HG03066 (cell line): Measurements from ENCODE around the gene TLE1.
"Not testable (repeated sequence)": the region's sequence is repeated elsewhere in the genome, so short reads cannot be mapped to it uniquely, and the experiment has no call there.

ENCODE experiments used
- ATAC-seq: cut with Tn5 transposase; IDR thresholded peaks from one replicate; pipeline ENCODE4 v1.9.1; 2021; ENCODE audit warnings: low read depth; ENCODE audit not compliant: unreplicated experiment

Gene TLE1

GRCh38 chr9:81656871-81657337 is 32.4 kb downstream of the TLE1 start:
- ATAC-seq: no peak

DNA sequence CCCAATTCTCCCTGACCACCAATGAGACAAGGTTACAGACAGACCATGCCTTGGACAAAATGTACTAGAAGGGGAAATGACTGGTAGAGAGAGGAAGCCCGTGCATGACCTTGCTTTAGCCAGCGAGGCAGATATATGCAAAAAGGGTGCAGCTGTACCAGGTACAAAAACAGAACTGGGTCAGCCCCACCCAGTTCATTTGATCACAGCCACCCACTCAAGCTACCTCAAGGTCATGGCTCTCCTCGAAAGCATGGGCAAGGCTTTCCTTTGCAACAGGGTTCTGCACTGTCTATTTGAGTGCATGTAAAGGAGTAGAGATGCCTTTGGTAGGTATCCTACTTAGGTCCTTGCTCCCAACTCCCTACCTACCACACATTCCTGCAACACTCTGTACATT is 33.3 kb downstream of the TLE1 start:
- ATAC-seq: no peak

DNA sequence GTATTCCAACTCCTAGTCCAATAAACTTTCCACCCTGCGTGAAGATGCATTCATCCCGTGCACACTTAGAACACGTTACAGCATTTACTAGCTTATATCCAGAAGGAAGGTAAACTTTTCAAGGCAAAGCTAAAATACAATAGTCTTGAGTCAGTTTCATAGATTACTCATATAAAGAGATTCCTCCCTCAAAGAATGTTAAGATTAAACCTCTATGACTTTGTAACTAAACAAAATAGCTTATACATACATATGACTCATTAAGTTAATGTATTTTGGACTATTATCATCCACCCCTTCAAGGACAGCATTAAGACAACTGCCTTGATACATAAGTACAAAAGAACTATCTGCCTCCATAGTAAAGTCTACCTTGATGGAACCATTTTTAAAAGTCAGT is 36.1 kb downstream of the TLE1 start:
- no peak for ATAC-seq

GRCh38 chr9:81652058-81652687 is 37.2 kb downstream of the TLE1 start:
- no peak for ATAC-seq

GRCh38 chr9:81650586-81651515 is 38.5 kb downstream of the TLE1 start:
- no peak for ATAC-seq

- no peak for ATAC-seq
Measured at GRCh38 chr9:81649475-81650240, 39.7 kb downstream of the TLE1 start.

- no peak for ATAC-seq
Measured at GRCh38 chr9:81648891-81649290, 40.5 kb downstream of the TLE1 start.

GRCh38 chr9:81646337-81646736 is 43.0 kb downstream of the TLE1 start:
- ATAC-seq: no peak

DNA sequence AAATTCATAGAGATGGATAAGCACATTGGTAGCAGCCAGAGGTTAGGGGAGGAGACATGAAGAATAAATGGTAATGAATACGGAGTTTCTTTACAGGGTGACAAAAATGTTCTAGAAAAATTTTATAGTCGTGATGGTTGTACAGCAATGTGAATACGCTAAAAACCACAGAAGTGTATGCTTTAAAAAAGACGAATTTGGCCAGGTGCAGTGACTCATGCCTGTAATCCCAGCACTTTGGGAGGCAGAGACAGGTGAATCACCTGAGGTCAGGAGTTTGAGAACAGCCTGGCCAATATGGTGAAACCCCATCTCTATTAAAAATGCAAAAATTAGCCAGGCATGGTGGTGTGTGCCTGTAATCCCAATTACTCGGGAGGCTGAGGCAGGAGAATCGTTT is 44.8 kb downstream of the TLE1 start:
- not testable (repeated sequence) for ATAC-seq

- no peak for ATAC-seq
Measured at GRCh38 chr9:81637276-81637675, 52.1 kb downstream of the TLE1 start.

DNA sequence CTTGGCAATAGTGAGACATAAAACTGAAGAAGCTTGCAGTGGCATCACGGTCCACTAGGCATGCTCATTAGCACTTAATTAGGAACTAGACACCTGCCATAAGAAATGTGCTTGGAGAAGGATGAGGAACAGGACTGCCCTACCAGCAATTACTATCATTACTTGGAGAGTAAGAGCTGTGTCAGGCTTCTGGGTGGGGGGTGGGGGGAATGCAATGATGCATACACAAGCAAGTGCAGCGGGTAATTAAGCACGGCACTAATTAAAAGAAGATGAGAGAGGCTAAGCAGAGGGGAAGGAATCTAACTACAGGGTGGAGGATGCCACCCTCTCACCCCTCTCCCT is 53.1 kb downstream of the TLE1 start:
- no peak for ATAC-seq

DNA sequence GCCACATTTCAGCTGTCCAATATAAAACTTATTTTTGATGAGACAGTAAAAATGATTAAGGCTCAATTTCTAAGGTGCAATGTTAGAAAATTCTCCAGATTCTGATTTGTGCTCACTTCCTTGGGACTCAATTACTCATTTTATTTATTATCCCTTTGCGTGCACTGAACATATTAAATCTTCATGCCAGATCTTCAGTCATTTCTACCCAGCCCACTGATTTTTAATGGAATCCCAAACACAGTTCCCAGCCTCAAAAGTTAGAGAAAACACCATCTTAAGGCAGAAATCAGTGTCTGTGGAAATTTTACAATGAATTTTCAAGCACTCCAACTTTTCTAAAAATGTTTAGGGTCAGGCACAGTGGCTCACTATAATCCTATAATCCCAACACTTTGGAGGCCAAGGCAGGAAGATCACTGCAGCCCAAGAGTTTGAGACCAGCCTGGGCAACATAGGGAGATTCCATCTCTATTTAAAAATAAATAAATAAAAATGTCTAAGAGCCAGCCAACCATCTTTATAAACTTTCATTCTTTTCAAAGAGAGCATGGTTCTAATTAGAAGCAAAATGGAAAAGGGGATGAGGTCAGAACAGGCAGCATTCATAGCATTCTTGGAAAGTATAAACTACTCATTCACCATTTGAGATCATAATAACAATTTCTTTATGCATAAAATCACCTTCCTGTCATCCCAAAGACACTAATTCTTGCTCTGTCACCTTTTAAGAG is 53.7 kb downstream of the TLE1 start:
- ATAC-seq: no peak

DNA sequence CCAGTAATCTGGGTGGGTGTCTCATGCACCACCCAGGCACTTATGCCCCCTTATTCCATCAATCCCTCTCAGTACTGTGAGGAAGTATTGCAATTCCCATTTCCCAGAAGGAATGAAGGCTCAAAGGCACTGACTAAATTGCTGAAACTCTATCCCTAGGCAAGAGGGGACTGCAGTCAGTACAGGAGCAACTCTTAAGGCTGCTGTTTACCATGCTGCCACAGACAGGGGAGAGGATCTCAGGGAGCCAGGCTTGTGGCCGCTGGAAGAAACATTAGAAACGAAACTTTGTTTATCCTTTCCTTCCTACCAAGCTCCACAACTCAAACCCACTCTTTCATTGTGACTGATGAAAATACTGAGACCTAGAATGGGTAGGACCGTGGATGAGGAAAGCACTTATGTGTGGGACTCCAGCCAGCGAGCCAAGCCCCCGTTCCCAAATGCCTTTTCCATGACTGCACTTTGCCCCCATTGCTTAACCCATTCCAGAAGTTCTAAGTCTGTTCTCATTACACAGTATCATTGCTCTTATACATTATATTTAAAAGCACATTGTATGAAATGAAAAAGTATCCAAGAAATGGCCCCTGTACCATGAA is 54.3 kb downstream of the TLE1 start:
- ATAC-seq: no peak

DNA sequence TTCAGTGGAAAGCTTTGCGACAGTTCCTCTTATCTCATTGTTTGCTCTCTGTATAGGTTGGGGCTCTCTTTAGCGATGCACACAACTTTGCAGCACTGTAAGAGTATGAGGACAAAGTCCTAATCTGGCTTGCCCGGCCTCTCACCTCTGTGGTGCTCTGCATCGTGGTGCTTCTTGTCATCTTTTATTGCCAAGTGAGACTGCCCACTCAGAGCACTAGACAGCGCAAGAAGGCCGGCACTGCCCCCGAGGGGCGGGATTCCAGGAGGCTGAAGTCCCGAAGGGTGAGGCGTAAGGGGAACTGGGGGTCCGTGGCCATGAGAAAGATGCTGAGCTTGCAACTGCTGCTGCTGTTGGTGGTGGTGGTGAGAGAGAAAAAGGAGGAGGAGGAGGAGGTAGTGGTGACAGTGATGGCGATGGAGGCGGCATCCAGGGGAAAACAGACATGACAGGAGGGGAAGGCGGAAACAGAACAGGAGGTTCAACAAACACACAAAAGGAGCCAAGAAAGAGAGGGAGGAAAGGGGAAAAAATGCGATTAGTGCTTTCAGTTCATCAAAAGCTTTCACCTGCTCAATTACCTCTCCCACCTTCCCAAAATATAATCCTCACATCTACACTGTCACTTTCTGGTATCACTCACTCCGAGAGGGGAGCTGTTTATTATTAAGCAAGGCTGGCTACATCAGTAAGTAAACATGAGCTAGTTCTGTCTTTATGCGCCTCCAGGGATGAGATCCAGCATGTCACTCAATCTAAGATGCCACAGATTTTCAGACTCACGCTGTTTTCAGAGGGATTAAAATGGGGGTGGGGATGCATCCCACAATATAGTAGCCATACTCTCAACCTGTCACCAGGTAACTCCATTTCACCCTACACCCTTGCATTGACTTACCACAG is 55.1 kb downstream of the TLE1 start:
- ATAC-seq: no peak

- ATAC-seq: no peak
Measured at GRCh38 chr9:81632599-81632998, 56.7 kb downstream of the TLE1 start.

- no peak for ATAC-seq
Measured at GRCh38 chr9:81631218-81631745, 58.1 kb downstream of the TLE1 start.

GRCh38 chr9:81629440-81629839 is 59.9 kb downstream of the TLE1 start:
- no peak for ATAC-seq

DNA sequence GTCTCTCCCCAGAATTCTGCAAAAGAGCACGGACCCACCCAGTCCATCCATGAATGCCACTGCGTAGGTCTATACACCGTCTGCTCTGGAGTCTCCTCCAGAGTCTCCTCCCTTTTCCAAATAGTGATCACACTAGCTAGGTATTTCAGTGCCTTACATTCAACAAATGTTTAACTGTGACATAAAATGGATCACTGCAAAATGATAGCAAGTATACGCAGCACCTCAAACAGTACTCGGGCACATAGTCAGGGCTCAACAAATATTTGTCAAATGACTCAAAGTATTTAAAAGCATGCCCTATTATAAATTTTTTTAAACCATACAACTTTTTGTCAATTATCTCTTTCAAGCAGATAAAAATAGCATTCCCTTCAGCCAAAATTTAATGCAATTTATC is 60.5 kb downstream of the TLE1 start:
- ATAC-seq: no peak

- no peak for ATAC-seq
Measured at GRCh38 chr9:81627481-81627880, 61.9 kb downstream of the TLE1 start.
